BLaER1 (cell line): ENCODE results near the gene DYNLT2.

Experiments used
- H3K27ac ChIP-seq: shearing (Covaris generic); formaldehyde crosslinking; 2 replicates; pipeline ENCODE4 v1.8.1; 2022
- H3K27me3 ChIP-seq: shearing (Covaris generic); formaldehyde crosslinking; 2 replicates; pipeline ENCODE4 v1.8.1; 2022
- H3K36me3 ChIP-seq: shearing (Covaris generic); formaldehyde crosslinking; 2 replicates; pipeline ENCODE4 v1.8.1; 2022
- H3K4me1 ChIP-seq: shearing (Covaris generic); formaldehyde crosslinking; 2 replicates; pipeline ENCODE4 v1.8.1; 2022
- H3K4me2 ChIP-seq: shearing (Covaris generic); formaldehyde crosslinking; 2 replicates; pipeline ENCODE4 v1.8.1; 2022
- H3K4me3 ChIP-seq: shearing (Covaris generic); formaldehyde crosslinking; 2 replicates; pipeline ENCODE4 v1.8.1; 2022
- H3K9ac ChIP-seq: shearing (Covaris generic); formaldehyde crosslinking; 2 replicates; pipeline ENCODE4 v1.8.1; 2022
- H3K9me3 ChIP-seq: shearing (Covaris generic); formaldehyde crosslinking; 2 replicates; pipeline ENCODE4 v1.8.1; 2022
- H4K20me1 ChIP-seq: shearing (Covaris generic); formaldehyde crosslinking; 2 replicates; pipeline ENCODE4 v1.8.1; 2022
- Cebpa-rat ChIP-seq: shearing (Covaris generic); IDR thresholded peaks from 2 replicates; pipeline ENCODE4 v1.8.1; 2022

The DYNLT2 gene

GRCh38 chr6:169792306-169793015, 41.1 kb upstream of the DYNLT2 start:
- Histone ChIP-seq H3K4me1 (peaks cover 9% of the 10 kb centered on the region; the same call in 1 of the 2 replicates), H3K27me3 (peaks cover 87% of the 10 kb centered on the region), H3K9me3 (no peaks in the 10 kb centered on the region), H3K4me3 (no peak overlapping the region), H3K36me3 (no peaks in the 10 kb centered on the region), H4K20me1 (peaks cover 58% of the 10 kb centered on the region), H3K4me2 (no peak overlapping the region), H3K27ac (no peak overlapping the region), H3K9ac (no peak overlapping the region)
- no peak for TF ChIP-seq Cebpa-rat

GRCh38 chr6:169791721-169792131, 40.4 kb upstream of the DYNLT2 start:
- Histone ChIP-seq H3K27me3 (peaks cover 82% of the 10 kb centered on the region), H3K9ac (no peak overlapping the region), H3K4me2 (no peak overlapping the region), H3K9me3 (no peaks in the 10 kb centered on the region), H3K4me1 (peaks cover 9% of the 10 kb centered on the region; the same call in 1 of the 2 replicates), H3K36me3 (no peaks in the 10 kb centered on the region), H3K4me3 (no peak overlapping the region), H3K27ac (no peak overlapping the region), H4K20me1 (peaks cover 58% of the 10 kb centered on the region)
- no peak for TF ChIP-seq Cebpa-rat

GRCh38 chr6:169789944-169790927, 38.9 kb upstream of the DYNLT2 start:
- peaks cover 67% of the 10 kb centered on the region for H3K27me3 ChIP-seq
- H3K9ac ChIP-seq = no peak overlapping the region
- peak overlapping the region; percentile 67 for H3K4me2 ChIP-seq
- H3K36me3 ChIP-seq = no peaks in the 10 kb centered on the region; the same call in 1 of the 2 replicates
- H3K4me3 ChIP-seq = peak overlapping the region; percentile 40; the same call in 1 of the 2 replicates
- peaks cover 57% of the 10 kb centered on the region for H4K20me1 ChIP-seq
- H3K4me1 ChIP-seq = peaks cover 9% of the 10 kb centered on the region; the same call in 1 of the 2 replicates
- no peaks in the 10 kb centered on the region for H3K9me3 ChIP-seq
- no peak overlapping the region for H3K27ac ChIP-seq
- TF ChIP-seq Cebpa-rat = no peak

- peaks cover 9% of the 10 kb centered on the region; the same call in 1 of the 2 replicates for H3K4me1 ChIP-seq
- no peak overlapping the region for H3K9ac ChIP-seq
- TF ChIP-seq Cebpa-rat = no peak
Observed at GRCh38 chr6:169789146-169789943, 38.0 kb upstream of the DYNLT2 start.

GRCh38 chr6:169788809-169789145, 37.4 kb upstream of the DYNLT2 start:
- peaks cover 13% of the 10 kb centered on the region; the same call in 1 of the 2 replicates for H3K36me3 ChIP-seq
- TF ChIP-seq Cebpa-rat = no peak
- peaks cover 9% of the 10 kb centered on the region; the same call in 1 of the 2 replicates for H3K4me1 ChIP-seq
- H4K20me1 ChIP-seq = peaks cover 45% of the 10 kb centered on the region; the same call in 1 of the 2 replicates
- no peak overlapping the region for H3K4me3 ChIP-seq
- no peak overlapping the region for H3K27ac ChIP-seq
- no peak overlapping the region for H3K4me2 ChIP-seq
- H3K27me3 ChIP-seq = peaks cover 52% of the 10 kb centered on the region
- H3K9me3 ChIP-seq = no peaks in the 10 kb centered on the region
- H3K9ac ChIP-seq = no peak overlapping the region

More at GRCh38 chr6:169789146-169789943, 38.0 kb upstream of the DYNLT2 start:
- peaks cover 7% of the 10 kb centered on the region; the same call in 1 of the 2 replicates for H3K36me3 ChIP-seq
- no peak overlapping the region for H3K4me3 ChIP-seq
- no peak overlapping the region for H3K4me2 ChIP-seq
- H3K27ac ChIP-seq = no peak overlapping the region
- H4K20me1 ChIP-seq = peaks cover 48% of the 10 kb centered on the region
- peaks cover 58% of the 10 kb centered on the region for H3K27me3 ChIP-seq
- no peaks in the 10 kb centered on the region for H3K9me3 ChIP-seq

- H3K4me1 ChIP-seq = peaks cover 9% of the 10 kb centered on the region; the same call in 1 of the 2 replicates
- peaks cover 36% of the 10 kb centered on the region; the same call in 1 of the 2 replicates for H4K20me1 ChIP-seq
- peaks cover 4% of the 10 kb centered on the region; the same call in 1 of the 2 replicates for H3K9me3 ChIP-seq
- H3K9ac ChIP-seq = no peak overlapping the region
- H3K4me2 ChIP-seq = no peak overlapping the region
- no peak overlapping the region for H3K27ac ChIP-seq
- no peak overlapping the region for H3K4me3 ChIP-seq
- peaks cover 43% of the 10 kb centered on the region for H3K27me3 ChIP-seq
- TF ChIP-seq Cebpa-rat = no peak
- H3K36me3 ChIP-seq = peaks cover 23% of the 10 kb centered on the region
Observed at GRCh38 chr6:169787797-169788196, 36.4 kb upstream of the DYNLT2 start.

GRCh38 chr6:169786349-169786748, 35.0 kb upstream of the DYNLT2 start:
- Histone ChIP-seq H3K4me2 (no peak overlapping the region), H4K20me1 (peaks cover 21% of the 10 kb centered on the region; the same call in 1 of the 2 replicates), H3K4me3 (no peak overlapping the region), H3K9me3 (peaks cover 11% of the 10 kb centered on the region; the same call in 1 of the 2 replicates), H3K27me3 (peaks cover 28% of the 10 kb centered on the region), H3K36me3 (peaks cover 30% of the 10 kb centered on the region), H3K4me1 (peaks cover 4% of the 10 kb centered on the region; the same call in 1 of the 2 replicates), H3K27ac (no peak overlapping the region), H3K9ac (no peak overlapping the region)
- no peak for TF ChIP-seq Cebpa-rat

GRCh38 chr6:169785566-169785965, 34.2 kb upstream of the DYNLT2 start:
- Histone ChIP-seq H3K27me3 (peaks cover 20% of the 10 kb centered on the region), H3K27ac (no peak overlapping the region), H3K9me3 (peaks cover 13% of the 10 kb centered on the region; the same call in 1 of the 2 replicates), H3K9ac (no peak overlapping the region), H3K36me3 (peaks cover 38% of the 10 kb centered on the region), H4K20me1 (peaks cover 13% of the 10 kb centered on the region; the same call in 1 of the 2 replicates), H3K4me3 (no peak overlapping the region), H3K4me1 (peaks cover 4% of the 10 kb centered on the region; the same call in 1 of the 2 replicates), H3K4me2 (no peak overlapping the region)
- TF ChIP-seq Cebpa-rat = no peak
